PC-9 (cell line): Measurements from ENCODE around the gene SLC6A6. TPM values are rescaled to one million over a fixed set of nuclear protein-coding genes. Genes with fewer than 3 reads are reported as not detected.
A peak's percentile ranks its signal among the peaks of the same experiment; 100 is the strongest.

ENCODE experiments used
- BruUV-seq: library from RNA; stranded (reverse); fragments of 400-500 nt; replicated peaks from 2 replicates; lab custom pipeline; 2021; lab: Mats Ljungman, UMichigan
- CTCF ChIA-PET: fragments of 300-600 bp; sonication (Branson Sonifier 250); formaldehyde crosslinking; loops from one replicate; lab custom pipeline; 2022; ENCODE audit warnings: antibody characterized with exemption; lab: Charles Lee
- POLR2A ChIA-PET: fragments of 300-600 bp; sonication (Branson Sonifier 250); formaldehyde crosslinking; loops from one replicate; lab custom pipeline; 2022; ENCODE audit warnings: antibody characterized with exemption; ENCODE audit not compliant: unreplicated experiment; lab: Charles Lee
- DNase-seq, 2 experiments: peaks; one replicate each; pipeline versions ENCODE4 v3.0.0 to v3.0.0-alpha.2; 2015 to 2022; ENCODE audit warnings: mixed read lengths in 1 of 2
- H2AFZ ChIP-seq: fragments of 200-600 bp; sonication (generic); 2 replicates; pipeline ENCODE4 v1.8.1; 2017; ENCODE audit warnings: antibody characterized with exemption
- H3F3A ChIP-seq: fragments of 200-600 bp; sonication (generic); 2 replicates; pipeline ENCODE4 v1.8.1; 2017; ENCODE audit warnings: antibody characterized with exemption, mild to moderate bottlenecking, low read depth; ENCODE audit not compliant: insufficient read depth
- H3K27ac ChIP-seq: fragments of 200-600 bp; sonication (generic); 2 replicates; pipeline ENCODE4 v1.6.1; 2016; ENCODE audit warnings: mixed run types
- H3K27me3 ChIP-seq: fragments of 200-600 bp; sonication (generic); 2 replicates; pipeline ENCODE4 v1.6.1; 2016; ENCODE audit warnings: low read depth, mixed run types; ENCODE audit not compliant: insufficient read depth
- H3K36me3 ChIP-seq: fragments of 200-600 bp; sonication (generic); 2 replicates; pipeline ENCODE4 v1.6.1; 2016; ENCODE audit warnings: low read depth, mixed run types
- H3K4me1 ChIP-seq: fragments of 200-600 bp; sonication (generic); replicated peaks from 2 replicates; pipeline ENCODE4 v1.6.1; 2016; ENCODE audit warnings: mixed run types; ENCODE audit not compliant: insufficient read depth
- H3K4me2 ChIP-seq: fragments of 200-600 bp; sonication (generic); 2 replicates; pipeline ENCODE4 v1.6.1; 2017; ENCODE audit warnings: mixed run types
- H3K4me3 ChIP-seq: fragments of 200-600 bp; sonication (generic); 2 replicates; pipeline ENCODE4 v1.6.1; 2016; ENCODE audit warnings: mixed run types
- H3K79me2 ChIP-seq: fragments of 200-600 bp; sonication (generic); 2 replicates; pipeline ENCODE4 v1.6.1; 2017; ENCODE audit warnings: low read depth, mixed run types
- H3K9me2 ChIP-seq: fragments of 200-600 bp; sonication (generic); 2 replicates; pipeline ENCODE4 v1.8.1; 2017; ENCODE audit warnings: mild to moderate bottlenecking; ENCODE audit not compliant: insufficient read depth
- H3K9me3 ChIP-seq: fragments of 200-600 bp; sonication (generic); 2 replicates; pipeline ENCODE4 v1.8.1; 2016; ENCODE audit warnings: low read depth; ENCODE audit not compliant: insufficient read depth
- H4K20me1 ChIP-seq: fragments of 200-600 bp; sonication (generic); 2 replicates; pipeline ENCODE4 v1.8.1; 2017; ENCODE audit not compliant: insufficient read depth
- EZH2 ChIP-seq: fragments of 200-600 bp; sonication (generic); IDR thresholded peaks from 2 replicates; pipeline ENCODE4 v1.8.0; 2017; ENCODE audit warnings: antibody characterized with exemption, low read depth
- intact Hi-C: fragments of 100-400 bp; cut with micrococcal nuclease; formaldehyde crosslinking; loops from one replicate; pipeline ENCODE4 v1.10.0; 2022; ENCODE audit not compliant: unreplicated experiment
- total RNA-seq: library from RNA; stranded (reverse); gene quantifications from 2 replicates; pipeline ENCODE4 v1.2.3, GENCODE V29; 2021
- TF ChIP-seq, protein P1 (sequence below): fragments of 200-600 bp; sonication (generic); conservative IDR thresholded peaks from 2 replicates; pipeline ENCODE4 v1.6.1; 2017; ENCODE audit warnings: mixed run types, antibody characterized with exemption, mild to moderate bottlenecking, moderate library complexity

SLC6A6 gene
- total RNA-seq, 1 experiment from 2014 or later = 122 TPM

DNA sequence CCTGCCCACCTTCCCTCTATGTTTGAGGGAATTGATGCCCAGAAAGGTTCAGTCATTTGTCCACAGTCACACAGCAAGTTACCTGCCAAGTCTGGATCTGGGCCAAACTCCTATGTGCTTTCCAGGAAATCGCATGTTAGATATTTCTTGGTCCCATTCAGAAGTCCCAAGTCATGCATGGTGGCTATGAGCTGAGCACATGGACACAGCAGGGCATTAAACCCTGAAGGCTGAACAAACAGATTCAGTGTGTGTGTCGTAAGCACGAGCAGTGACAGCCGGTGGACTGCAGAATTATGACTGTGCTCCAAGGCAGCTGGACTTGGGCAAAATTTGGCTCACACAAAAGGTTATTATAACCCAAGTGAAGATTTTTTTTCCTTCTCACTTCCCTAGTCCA lies 11.4 kb upstream of the SLC6A6 start:
- Histone ChIP-seq H3K4me3 (no peak overlapping the region), H4K20me1 (no peaks in the 10 kb centered on the region), H3F3A (peaks cover 21% of the 10 kb centered on the region), H3K9me2 (no peaks in the 10 kb centered on the region), H3K27me3 (no peaks in the 10 kb centered on the region), H3K4me2 (peak overlapping the region; percentile 49), H3K79me2 (no peaks in the 10 kb centered on the region), H3K36me3 (no peaks in the 10 kb centered on the region), H2AFZ (no peak overlapping the region), H3K4me1 (peaks cover 22% of the 10 kb centered on the region), H3K27ac (peak overlapping the region; percentile 33; the same call in 1 of the 2 replicates), H3K9me3 (no peaks in the 10 kb centered on the region)
- CTCF ChIA-PET = no interaction called here
- BruUV-seq = no TSS peak
- peak in 1 of 2 experiments; percentile 88 for DNase-seq
- POLR2A ChIA-PET = interaction anchor here (0.6 to 0.7 kb wide), 3 partner anchors 36 to 66 kb away, joined by 3 to 5 read pairs (median 4); no protein-coding TSS in a partner anchor
- TF ChIP-seq, protein P1, sequence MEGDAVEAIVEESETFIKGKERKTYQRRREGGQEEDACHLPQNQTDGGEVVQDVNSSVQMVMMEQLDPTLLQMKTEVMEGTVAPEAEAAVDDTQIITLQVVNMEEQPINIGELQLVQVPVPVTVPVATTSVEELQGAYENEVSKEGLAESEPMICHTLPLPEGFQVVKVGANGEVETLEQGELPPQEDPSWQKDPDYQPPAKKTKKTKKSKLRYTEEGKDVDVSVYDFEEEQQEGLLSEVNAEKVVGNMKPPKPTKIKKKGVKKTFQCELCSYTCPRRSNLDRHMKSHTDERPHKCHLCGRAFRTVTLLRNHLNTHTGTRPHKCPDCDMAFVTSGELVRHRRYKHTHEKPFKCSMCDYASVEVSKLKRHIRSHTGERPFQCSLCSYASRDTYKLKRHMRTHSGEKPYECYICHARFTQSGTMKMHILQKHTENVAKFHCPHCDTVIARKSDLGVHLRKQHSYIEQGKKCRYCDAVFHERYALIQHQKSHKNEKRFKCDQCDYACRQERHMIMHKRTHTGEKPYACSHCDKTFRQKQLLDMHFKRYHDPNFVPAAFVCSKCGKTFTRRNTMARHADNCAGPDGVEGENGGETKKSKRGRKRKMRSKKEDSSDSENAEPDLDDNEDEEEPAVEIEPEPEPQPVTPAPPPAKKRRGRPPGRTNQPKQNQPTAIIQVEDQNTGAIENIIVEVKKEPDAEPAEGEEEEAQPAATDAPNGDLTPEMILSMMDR = no peak
- TF ChIP-seq EZH2 = no peak
- intact Hi-C loops = no loop called here

DNA sequence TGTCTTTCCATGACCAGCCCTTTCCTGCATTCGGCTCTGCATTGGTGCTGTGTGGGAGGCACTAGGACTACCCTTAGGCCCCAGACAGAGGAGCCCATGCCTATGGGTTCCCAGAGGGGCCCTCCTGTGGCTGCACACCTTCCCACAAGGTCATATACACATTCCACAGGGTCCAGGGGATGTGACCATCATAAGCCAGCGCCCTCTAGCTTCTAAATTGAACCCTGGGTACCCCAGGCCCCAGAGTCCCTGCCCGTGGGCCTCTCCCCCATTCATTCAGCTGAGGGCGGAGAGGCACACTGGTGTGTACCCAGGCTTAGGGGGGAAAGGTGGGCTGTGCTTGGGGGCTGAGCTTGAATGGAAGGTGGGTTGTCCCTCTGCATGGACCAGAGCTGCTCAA lies 10.2 kb upstream of the SLC6A6 start:
- H3K9me3 ChIP-seq = no peaks in the 10 kb centered on the region
- no peaks in the 10 kb centered on the region for H4K20me1 ChIP-seq
- H3K27ac ChIP-seq = no peak overlapping the region
- no peak overlapping the region for H3K4me3 ChIP-seq
- no peak for DNase-seq
- no TSS peak for BruUV-seq
- H3K9me2 ChIP-seq = no peaks in the 10 kb centered on the region
- ChIA-PET CTCF (no interaction called here), POLR2A (no interaction called here)
- H3K27me3 ChIP-seq = no peaks in the 10 kb centered on the region
- no peak for TF ChIP-seq EZH2
- TF ChIP-seq, protein P1 = no peak
- intact Hi-C loops = no loop called here
- no peaks in the 10 kb centered on the region for H3K36me3 ChIP-seq
- H3K4me1 ChIP-seq = peaks cover 22% of the 10 kb centered on the region
- no peaks in the 10 kb centered on the region for H3K79me2 ChIP-seq
- no peak overlapping the region for H3K4me2 ChIP-seq
- peaks cover 26% of the 10 kb centered on the region for H3F3A ChIP-seq
- H2AFZ ChIP-seq = no peak overlapping the region

DNA sequence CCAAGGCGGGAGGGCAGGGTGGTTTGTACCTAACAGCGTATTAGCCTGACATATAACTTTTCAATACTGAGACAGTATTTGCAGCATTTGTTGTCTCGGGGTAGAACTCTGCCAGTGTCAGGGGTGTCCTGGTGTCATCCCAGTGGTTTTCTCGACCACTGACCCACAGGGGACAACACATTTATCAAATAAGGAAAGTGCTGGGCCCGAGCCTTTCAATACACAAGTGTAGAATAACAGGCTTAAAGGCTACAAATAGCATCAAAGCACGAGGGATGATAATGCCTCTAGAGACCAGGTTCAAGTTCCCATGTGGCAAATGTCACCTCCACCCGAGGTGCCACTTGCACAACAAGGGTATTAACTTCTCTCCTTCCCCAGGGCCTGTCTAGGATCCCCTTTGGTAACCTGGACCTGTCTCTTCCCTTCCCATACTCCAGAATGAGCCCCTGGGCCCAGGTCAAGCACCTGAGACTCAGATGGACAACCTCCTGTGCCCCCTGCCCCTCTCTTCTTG lies 9.5 kb upstream of the SLC6A6 start:
- intact Hi-C loops = no loop called here
- no peak overlapping the region for H2AFZ ChIP-seq

More for the DNA sequence above, 9.5 kb upstream of the SLC6A6 start:
- Histone ChIP-seq H3K9me2 (no peaks in the 10 kb centered on the region), H3K79me2 (no peaks in the 10 kb centered on the region), H3K36me3 (no peaks in the 10 kb centered on the region), H3K4me3 (no peak overlapping the region), H3K4me2 (no peak overlapping the region), H3K27me3 (no peaks in the 10 kb centered on the region), H3F3A (peaks cover 32% of the 10 kb centered on the region), H4K20me1 (no peaks in the 10 kb centered on the region), H3K27ac (no peak overlapping the region), H3K9me3 (no peaks in the 10 kb centered on the region), H3K4me1 (peaks cover 22% of the 10 kb centered on the region)
- no peak for DNase-seq
- ChIA-PET CTCF (no interaction called here), POLR2A (no interaction called here)
- BruUV-seq = no TSS peak
- TF ChIP-seq, protein P1 = no peak
- TF ChIP-seq EZH2 = no peak
